SK-N-SH (cell line): ENCODE data around the gene TEX35. TPM values are rescaled to one million over a fixed set of nuclear protein-coding genes. Genes with fewer than 3 reads are reported as not detected.

Experiments used
- CTCF ChIA-PET: fragments of 300-600, 350-600 bp; formaldehyde crosslinking; extraction: SDS; loops from one replicate; lab custom pipeline; 2021; lab: Yijun Ruan, JAX
- POLR2A ChIA-PET: fragments of 350-600 bp; sonication (Branson Sonifier 250); formaldehyde crosslinking; extraction: SDS; loops from one replicate; lab custom pipeline; 2020; ENCODE audit warnings: antibody characterized with exemption, inconsistent platforms; lab: Yijun Ruan, JAX
- DNase-seq: peaks from one replicate; pipeline ENCODE4 v3.0.0; 2012
- H2AFZ ChIP-seq: fragments of 200-600 bp; sonication (generic); 2 replicates; pipeline ENCODE4 v1.8.1; 2016; ENCODE audit warnings: antibody characterized with exemption, mild to moderate bottlenecking, low read depth
- H3F3A ChIP-seq: fragments of 200-600 bp; sonication (generic); replicated peaks from 2 replicates; pipeline ENCODE3; 2016; ENCODE audit warnings: antibody characterized with exemption, mild to moderate bottlenecking; ENCODE audit not compliant: insufficient read depth
- H3K27ac ChIP-seq, 2 experiments: fragments of 200-500 bp in 1 of 2; fragments of 200-600 bp in 1 of 2; sonication (Bioruptor generic) in 1 of 2; sonication (generic), shearing (Covaris generic) in 1 of 2; 2 replicates each; pipeline versions ENCODE4 v1.5.1 to v1.6.1; 2014 to 2016; ENCODE audit warnings: low read depth in 2 of 2, inconsistent platforms in 1 of 2, low read length in 1 of 2, mild to moderate bottlenecking in 1 of 2, mixed read lengths in 1 of 2
- H3K27me3 ChIP-seq: fragments of 200-600 bp; sonication (generic), shearing (Covaris generic); 2 replicates; pipeline ENCODE4 v1.6.1; 2016; ENCODE audit warnings: mixed run types; ENCODE audit not compliant: insufficient read depth
- H3K36me3 ChIP-seq, 2 experiments: fragments of 200-500 bp in 1 of 2; fragments of 200-600 bp in 1 of 2; sonication (Bioruptor generic) in 1 of 2; sonication (generic) in 1 of 2; replicated peaks in 1 of 2; 2 replicates each; pipeline versions ENCODE3 to v1.5.1; 2014 to 2016; ENCODE audit warnings: low read length in 1 of 2, mild to moderate bottlenecking in 1 of 2; ENCODE audit not compliant: insufficient read depth in 2 of 2, control insufficient read depth in 1 of 2
- H3K4me1 ChIP-seq, 2 experiments: fragments of 200-500 bp in 1 of 2; fragments of 200-600 bp in 1 of 2; sonication (Bioruptor generic) in 1 of 2; sonication (generic), shearing (Covaris generic) in 1 of 2; 2 replicates each; pipeline versions ENCODE4 v1.5.1 to v1.6.1; 2014 to 2016; ENCODE audit warnings: low read depth in 1 of 2, low read length in 1 of 2, mixed run types in 1 of 2; ENCODE audit not compliant: insufficient read depth in 2 of 2, control insufficient read depth in 1 of 2
- H3K4me2 ChIP-seq: fragments of 200-600 bp; sonication (generic), shearing (Covaris generic); 2 replicates; pipeline ENCODE4 v1.6.1; 2017; ENCODE audit warnings: mixed run types
- H3K4me3 ChIP-seq, 2 experiments: fragments of 200-500 bp in 1 of 2; fragments of 200-600 bp in 1 of 2; sonication (Bioruptor generic) in 1 of 2; sonication (generic), shearing (Covaris generic) in 1 of 2; 2 replicates each; pipeline versions ENCODE4 v1.5.1 to v1.8.1; 2014 to 2016; ENCODE audit warnings: low read depth in 2 of 2, inconsistent platforms in 1 of 2, low read length in 1 of 2, mild to moderate bottlenecking in 1 of 2, mixed read lengths in 1 of 2, moderate library complexity in 1 of 2
- H3K79me2 ChIP-seq: fragments of 200-600 bp; sonication (generic); 2 replicates; pipeline ENCODE4 v1.8.1; 2017; ENCODE audit warnings: mild to moderate bottlenecking; ENCODE audit not compliant: insufficient read depth
- H3K9ac ChIP-seq: fragments of 200-600 bp; sonication (generic); 2 replicates; pipeline ENCODE4 v1.6.1; 2017; ENCODE audit warnings: mixed run types
- H3K9me2 ChIP-seq: fragments of 200-600 bp; sonication (generic); 2 replicates; pipeline ENCODE4 v1.6.1; 2017; ENCODE audit warnings: mixed run types
- H3K9me3 ChIP-seq: fragments of 200-600 bp; sonication (generic); 2 replicates; pipeline ENCODE4 v1.6.1; 2017; ENCODE audit warnings: mixed run types, mild to moderate bottlenecking, moderate library complexity
- H4K20me1 ChIP-seq: fragments of 200-600 bp; sonication (generic); 2 replicates; pipeline ENCODE4 v1.6.1; 2017; ENCODE audit warnings: mild to moderate bottlenecking, mixed run types; ENCODE audit not compliant: insufficient read depth
- EP300 ChIP-seq, 2 experiments: IDR thresholded peaks; 2 replicates each; pipeline versions ENCODE4 v1.4.0 to v1.6.1; 2012; ENCODE audit warnings: borderline replicate concordance in 1 of 2, low read depth in 1 of 2, low read length in 1 of 2
- EZH2phosphoT487 ChIP-seq: fragments of 200-600 bp; sonication (generic); IDR thresholded peaks from 2 replicates; pipeline ENCODE4 v1.6.1; 2017; ENCODE audit warnings: low read depth, mixed run types, mild to moderate bottlenecking, antibody characterized with exemption, moderate library complexity, borderline replicate concordance
- GABPA ChIP-seq: IDR thresholded peaks from 2 replicates; pipeline ENCODE4 v1.4.0; 2012; ENCODE audit warnings: low read depth, mild to moderate bottlenecking
- GATA2 ChIP-seq: sonication (generic); formaldehyde crosslinking; IDR thresholded peaks from 2 replicates; pipeline ENCODE4 v1.5.0; 2020; ENCODE audit warnings: mild to moderate bottlenecking, missing genetic modification reagents
- IRF3 ChIP-seq: fragments of 150-350 bp; IDR thresholded peaks from 2 replicates; pipeline ENCODE4 v1.6.1; 2016; ENCODE audit warnings: mild to moderate bottlenecking, low read depth, low read length
- JUND ChIP-seq: IDR thresholded peaks from 2 replicates; pipeline ENCODE4 v1.4.0; 2012
- MEF2A ChIP-seq: IDR thresholded peaks from 2 replicates; pipeline ENCODE4 v1.4.0; 2012; ENCODE audit warnings: low read depth, borderline replicate concordance
- MXI1 ChIP-seq: IDR thresholded peaks from 2 replicates; pipeline ENCODE4 v1.6.1; 2012; ENCODE audit warnings: mild to moderate bottlenecking, low read depth, low read length, improper control_type of control experiment
- NFIC ChIP-seq: IDR thresholded peaks from 2 replicates; pipeline ENCODE4 v1.4.0; 2012; ENCODE audit warnings: borderline replicate concordance
- PBX3 ChIP-seq: IDR thresholded peaks from 2 replicates; pipeline ENCODE4; 2012
- POLR2AphosphoS5 ChIP-seq: IDR thresholded peaks from 2 replicates; pipeline ENCODE4 v1.6.1; 2012; ENCODE audit warnings: low read depth, low read length
- RAD21 ChIP-seq: IDR thresholded peaks from 2 replicates; pipeline ENCODE4 v1.6.1; 2012; ENCODE audit warnings: mild to moderate bottlenecking, low read length
- RCOR1 ChIP-seq: fragments of 150-350 bp; IDR thresholded peaks from 2 replicates; pipeline ENCODE4 v1.6.1; 2017; ENCODE audit warnings: antibody characterized with exemption, low read length
- RXRA ChIP-seq: IDR thresholded peaks from 2 replicates; pipeline ENCODE4 v1.4.0; 2012; ENCODE audit warnings: low read depth, mild to moderate bottlenecking, borderline replicate concordance
- SIN3A ChIP-seq: IDR thresholded peaks from 2 replicates; pipeline ENCODE4 v1.6.1; 2012; ENCODE audit warnings: low read depth, mild to moderate bottlenecking, low read length, moderate library complexity, borderline replicate concordance
- SMC3 ChIP-seq: IDR thresholded peaks from 2 replicates; pipeline ENCODE4 v1.6.1; 2012; ENCODE audit warnings: low read depth, low read length, improper control_type of control experiment
- TAF1 ChIP-seq: IDR thresholded peaks from 2 replicates; pipeline ENCODE4 v1.6.1; 2012; ENCODE audit warnings: low read depth, mild to moderate bottlenecking, low read length, moderate library complexity, borderline replicate concordance
- TEAD4 ChIP-seq: IDR thresholded peaks from 2 replicates; pipeline ENCODE4 v1.4.0; 2012; ENCODE audit warnings: mild to moderate bottlenecking, borderline replicate concordance; ENCODE audit not compliant: insufficient read depth
- USF1 ChIP-seq: IDR thresholded peaks from 2 replicates; pipeline ENCODE4 v1.4.0; 2012; ENCODE audit warnings: low read depth, borderline replicate concordance
- USF2 ChIP-seq: fragments of 150-350 bp; IDR thresholded peaks from 2 replicates; pipeline ENCODE4 v1.6.1; 2017; ENCODE audit warnings: antibody characterized with exemption, low read length, low read depth, borderline replicate concordance
- YY1 ChIP-seq: IDR thresholded peaks from 2 replicates; pipeline ENCODE4 v1.4.0; 2012; ENCODE audit warnings: low read depth, mild to moderate bottlenecking
- ZBTB33 ChIP-seq: IDR thresholded peaks from 2 replicates; pipeline ENCODE4 v1.4.0; 2012; ENCODE audit warnings: low read depth, borderline replicate concordance
- WGBS: methylation state at CpG from one replicate; pipeline ENCODE4 v1.1.6; 2017; ENCODE audit warnings: low lambda C conversion rate; 5-methylcytosine and 5-hydroxymethylcytosine counted together
- polyA plus RNA-seq, 3 experiments: library from polyadenylated mRNA; depleted of rRNA; stranded (reverse); fragments of >200 nt; gene quantifications; 2 replicates each; pipeline ENCODE4 v1.2.3, GENCODE V29; 2012

Gene TEX35
- polyA plus RNA-seq, 1 of the 3 experiments (the other 2 are of a cell fraction), result 0.03 TPM

GRCh38 chr1:178516110-178516509 lies 3.2 kb downstream of the TEX35 start:
- no peaks in the 10 kb centered on the region for H3K36me3 ChIP-seq
- H3K9me3 ChIP-seq, result no peaks in the 10 kb centered on the region
- CTCF ChIA-PET, result interaction anchor here (0.6 to 3.1 kb wide), 6 partner anchors 15 to 1129 kb away, joined by 3 to 15 read pairs (median 4); no protein-coding TSS in a partner anchor
- no peaks in the 10 kb centered on the region for H3K9me2 ChIP-seq
- POLR2A ChIA-PET, result no interaction called here
- H4K20me1 ChIP-seq, result no peaks in the 10 kb centered on the region
- TF ChIP-seq POLR2AphosphoS5, result no peak
- TF ChIP-seq SMC3, result no peak
- no peak for TF ChIP-seq GABPA
- no peak for TF ChIP-seq YY1
- no peak for TF ChIP-seq MXI1
- no peak for TF ChIP-seq RXRA
- no peak for TF ChIP-seq MEF2A
- TF ChIP-seq NFIC, result no peak
- no peak for TF ChIP-seq IRF3
- TF ChIP-seq RAD21, result no peak
- TF ChIP-seq EP300 (IDR thresholded peaks at IDR 0.05; ENCODE audit: borderline replicate concordance in 1 of 2, low read depth in 1 of 2, low read length in 1 of 2), result no peak
- TF ChIP-seq EZH2phosphoT487, result no peak
- no peak for TF ChIP-seq TEAD4
- TF ChIP-seq USF1, result no peak
- no peak for TF ChIP-seq GATA2 (CRISPR knock-in tag)
- H3K4me2 ChIP-seq, result no peak overlapping the region
- H3K27me3 ChIP-seq, result no peaks in the 10 kb centered on the region
- H3K4me3 ChIP-seq, result no peak overlapping the region
- H3K79me2 ChIP-seq, result no peaks in the 10 kb centered on the region
- no peak overlapping the region for H3K9ac ChIP-seq
- H3K27ac ChIP-seq, result no peak overlapping the region
- 86% methylated on average over 4 of the region's 4 CpGs for WGBS
- H2AFZ ChIP-seq, result no peak overlapping the region
- no peaks in the 10 kb centered on the region for H3F3A ChIP-seq
- DNase-seq, result no peak
- peaks cover 0 to 2% of the 10 kb centered on the region in 2 experiments; a peak in 1 of 4 replicates for H3K4me1 ChIP-seq

GRCh38 chr1:178518894-178519293 lies 6.0 kb downstream of the TEX35 start:
- Histone ChIP-seq H3K9me3 (no peaks in the 10 kb centered on the region), H3K27ac (no peak overlapping the region), H3K4me3 (no peak overlapping the region), H3K4me1 (no peaks in the 10 kb centered on the region), H2AFZ (no peak overlapping the region), H4K20me1 (no peaks in the 10 kb centered on the region), H3K4me2 (no peak overlapping the region), H3K36me3 (no peaks in the 10 kb centered on the region), H3F3A (no peaks in the 10 kb centered on the region), H3K79me2 (no peaks in the 10 kb centered on the region), H3K27me3 (no peaks in the 10 kb centered on the region), H3K9me2 (no peaks in the 10 kb centered on the region), H3K9ac (no peak overlapping the region)
- 70% methylated on average over 4 of the region's 4 CpGs for WGBS
- ChIA-PET POLR2A (no interaction called here), CTCF (interaction anchor here (0.7 to 2.0 kb wide), 3 partner anchors 13 to 23 kb away, joined by 3 to 8 read pairs (median 4); no protein-coding TSS in a partner anchor)
- no peak for DNase-seq
- TF ChIP-seq PBX3, result no peak
- TF ChIP-seq ZBTB33, result no peak
- TF ChIP-seq USF2, result no peak
- no peak for TF ChIP-seq JUND
- TF ChIP-seq YY1, result no peak
- no peak for TF ChIP-seq GABPA
- TF ChIP-seq SIN3A, result no peak
- no peak for TF ChIP-seq EZH2phosphoT487
- TF ChIP-seq RCOR1, result no peak
- TF ChIP-seq TAF1, result no peak
- no peak for TF ChIP-seq POLR2AphosphoS5
